ENCODE data around the gene PPFIBP1. TPM values are rescaled to one million over a fixed set of nuclear protein-coding genes. Genes with fewer than 3 reads are reported as not detected.
"Not testable (repeated sequence)": the region's sequence is repeated elsewhere in the genome, so short reads cannot be mapped to it uniquely, and the experiment has no call there.

The PPFIBP1 gene
- total RNA-seq, 4 donors from 2014 or later: 135 to 199 (median 167) TPM

- Histone ChIP-seq H3K4me3 (replicated peaks in 1 of 3) (no peak overlapping the region), H3K36me3 (no peaks in the 10 kb centered on the region), H3K27ac (peak overlapping the region in 2 of 3 donors; percentile 34 to 44), H3K4me1 (peaks cover 25 to 40% of the 10 kb centered on the region in 2 donors), H3K27me3 (no peaks in the 10 kb centered on the region), H3K9me3 (no peaks in the 10 kb centered on the region)
- TF ChIP-seq POLR2A (IDR thresholded peaks at IDR 0.05) (no peak), CTCF (IDR thresholded peaks at IDR 0.05) (no peak)
- intact Hi-C loops (cut with DNase I): no loop called here
- 66 to 78% methylated on average over 8 to 9 of the region's 9 CpGs for WGBS, 2 donors
- DNase-seq: peak; percentile 21 to 29
Measured at GRCh38 chr12:27580561-27581330, 56.7 kb downstream of the PPFIBP1 start.

GRCh38 chr12:27581331-27581671, 57.3 kb downstream of the PPFIBP1 start:
- H3K27me3 ChIP-seq; H3K36me3 ChIP-seq; H3K4me3 ChIP-seq (replicated peaks in 1 of 3); DNase-seq; intact Hi-C loops (cut with DNase I); H3K9me3 ChIP-seq: not testable (repeated sequence)
- H3K27ac ChIP-seq: peak overlapping the region in 1 of 3 donors; percentile 13
- H3K4me1 ChIP-seq: peaks cover 22 to 37% of the 10 kb centered on the region in 2 donors
- WGBS, 2 donors: 100% methylated on average over 1 of the region's 1 CpG

GRCh38 chr12:27581833-27582232, 57.8 kb downstream of the PPFIBP1 start:
- DNase-seq; H3K9me3 ChIP-seq; H3K4me3 ChIP-seq (replicated peaks in 1 of 3); intact Hi-C loops (cut with DNase I); H3K27me3 ChIP-seq; H3K36me3 ChIP-seq: not testable (repeated sequence)
- Histone ChIP-seq H3K27ac (peak overlapping the region in 1 of 3 donors; percentile 67), H3K4me1 (peaks cover 18 to 32% of the 10 kb centered on the region in 2 donors)
- WGBS, 2 donors: 74 to 89% methylated on average over 3 of the region's 3 CpGs

GRCh38 chr12:27582445-27582844, 58.4 kb downstream of the PPFIBP1 start:
- intact Hi-C loops (cut with DNase I); H3K36me3 ChIP-seq; H3K4me3 ChIP-seq (replicated peaks in 1 of 3); H3K27me3 ChIP-seq; H3K9me3 ChIP-seq; DNase-seq: not testable (repeated sequence)
- WGBS, 2 donors: 66 to 68% methylated on average over 5 of the region's 5 CpGs
- Histone ChIP-seq H3K27ac (peak overlapping the region in 2 of 3 donors; percentile 49 to 67), H3K4me1 (peaks cover 12 to 27% of the 10 kb centered on the region in 2 donors)

- peak overlapping the region; percentile 28 to 67 (median 64) for H3K27ac ChIP-seq
- H3K4me3 ChIP-seq (replicated peaks in 1 of 3): no peak overlapping the region
- no peaks in the 10 kb centered on the region for H3K9me3 ChIP-seq
- H3K36me3 ChIP-seq: no peaks in the 10 kb centered on the region
- no peak for DNase-seq
- 54 to 66% methylated on average over 3 of the region's 3 CpGs for WGBS, 2 donors
- intact Hi-C loops (cut with DNase I): no loop called here
- no peak for TF ChIP-seq CTCF (IDR thresholded peaks at IDR 0.05)
- TF ChIP-seq POLR2A (IDR thresholded peaks at IDR 0.05): no peak
- H3K27me3 ChIP-seq: no peaks in the 10 kb centered on the region
- peaks cover 11 to 32% of the 10 kb centered on the region in 2 donors for H3K4me1 ChIP-seq
Measured at GRCh38 chr12:27583057-27583797, 59.2 kb downstream of the PPFIBP1 start.

GRCh38 chr12:27583981-27584380, 60.0 kb downstream of the PPFIBP1 start:
- TF ChIP-seq POLR2A (IDR thresholded peaks at IDR 0.05): no peak
- no peak for TF ChIP-seq CTCF (IDR thresholded peaks at IDR 0.05)
- no peaks in the 10 kb centered on the region for H3K9me3 ChIP-seq
- no peaks in the 10 kb centered on the region for H3K27me3 ChIP-seq
- no peak overlapping the region for H3K4me3 ChIP-seq (replicated peaks in 1 of 3)
- intact Hi-C loops (cut with DNase I): no loop called here
- WGBS, 2 donors: 91 to 94% methylated on average over 6 of the region's 6 CpGs
- peaks cover 11 to 38% of the 10 kb centered on the region in 2 donors for H3K4me1 ChIP-seq
- no peak for DNase-seq
- H3K27ac ChIP-seq: peak overlapping the region in 2 of 3 donors; percentile 64 to 67
- no peaks in the 10 kb centered on the region for H3K36me3 ChIP-seq
